Activated CD4-positive, alpha-beta T cell treated with anti-CD3 and anti-CD28 coated beads for 36 hours (primary cell): ENCODE data around the gene GSG1. TPM values are rescaled to one million over a fixed set of nuclear protein-coding genes. Genes with fewer than 3 reads are reported as not detected.

ENCODE experiments used
- ATAC-seq: fragments of 200-7000 bp; cut with Tn5 transposase; one replicate; pipeline ENCODE4 v1.10.0; 2021; ENCODE audit warnings: mild to moderate bottlenecking, moderate library complexity
- CTCF ChIA-PET: fragments of 350-600 bp; sonication (Branson Sonifier 250); formaldehyde crosslinking; loops from one replicate; lab custom pipeline; 2021; ENCODE audit warnings: antibody characterized with exemption; lab: Charles Lee
- POLR2A ChIA-PET: fragments of 350-600 bp; sonication (Branson Sonifier 250); formaldehyde crosslinking; loops from one replicate; lab custom pipeline; 2021; ENCODE audit warnings: antibody characterized with exemption, inconsistent platforms; lab: Charles Lee
- DNase-seq: peaks from one replicate; pipeline ENCODE4 v3.0.0-alpha.2; 2020
- H3K27ac Mint-ChIP-seq: one replicate; pipeline ENCODE4 v1.8.0; 2021; ENCODE audit warnings: mixed read lengths
- H3K27me3 Mint-ChIP-seq: one replicate; pipeline ENCODE4 v1.8.0; 2021; ENCODE audit warnings: mixed read lengths
- H3K36me3 Mint-ChIP-seq: one replicate; pipeline ENCODE4 v1.8.0; 2021; ENCODE audit warnings: low read depth, mixed read lengths
- H3K4me1 Mint-ChIP-seq: one replicate; pipeline ENCODE4 v1.8.0; 2021; ENCODE audit warnings: mixed read lengths
- H3K4me3 Mint-ChIP-seq: one replicate; pipeline ENCODE4 v1.8.0; 2021; ENCODE audit warnings: mild to moderate bottlenecking, moderate library complexity, mixed read lengths
- H3K9me3 Mint-ChIP-seq: one replicate; pipeline ENCODE4 v1.8.0; 2021; ENCODE audit warnings: low read depth, mixed read lengths
- intact Hi-C, 2 experiments: fragments of 100-400 bp; cut with DNase I in 1 of 2; cut with micrococcal nuclease in 1 of 2; formaldehyde crosslinking; loops; one replicate each; pipeline versions ENCODE4 v1.14.2 to v1.15.1; 2022 to 2024; cut with DNase I, micrococcal nuclease
- total RNA-seq, 2 experiments: library from RNA; stranded (reverse); gene quantifications; one replicate each; pipeline ENCODE4 v1.2.3, GENCODE V29; 2021

Gene GSG1
- not detected for total RNA-seq

GRCh38 chr12:13103391-13104033, at the start of gene GSG1:
GSG1 (minus strand) TSS chr12:13103667; CDS start chr12:13103512, 155 bp downstream.
- intact Hi-C loops, result loop anchor here (1.0 to 5.0 kb wide), 9 partner anchors 57 to 406 kb away; partner anchors contain the start of genes APOLD1 (in 1 of the 2), EMP1 (in 1 of the 2) and GPR19 (in 1 of the 2)
- CTCF ChIA-PET, result interaction anchor here (1.4 to 6.0 kb wide), 4 partner anchors 64 to 109 kb away, joined by 4 to 145 read pairs (median 9); no protein-coding TSS in a partner anchor
- no peaks in the 10 kb centered on the region for H3K27me3 Mint-ChIP-seq
- no peaks in the 10 kb centered on the region for H3K36me3 Mint-ChIP-seq
- no peak within 1 kb of the TSS for H3K4me3 Mint-ChIP-seq
- H3K9me3 Mint-ChIP-seq, result peaks cover 4% of the 10 kb centered on the region
- POLR2A ChIA-PET, result interaction anchor here (1.2 kb wide), 1 partner anchor 10 kb away, joined by 3 read pairs; no protein-coding TSS in a partner anchor
- H3K4me1 Mint-ChIP-seq, result peaks cover 46% of the 10 kb centered on the region
- peak; percentile 79 for ATAC-seq
- DNase-seq, result peak; percentile 67
- peak within 1 kb of the TSS; percentile 47 for H3K27ac Mint-ChIP-seq

DNA sequence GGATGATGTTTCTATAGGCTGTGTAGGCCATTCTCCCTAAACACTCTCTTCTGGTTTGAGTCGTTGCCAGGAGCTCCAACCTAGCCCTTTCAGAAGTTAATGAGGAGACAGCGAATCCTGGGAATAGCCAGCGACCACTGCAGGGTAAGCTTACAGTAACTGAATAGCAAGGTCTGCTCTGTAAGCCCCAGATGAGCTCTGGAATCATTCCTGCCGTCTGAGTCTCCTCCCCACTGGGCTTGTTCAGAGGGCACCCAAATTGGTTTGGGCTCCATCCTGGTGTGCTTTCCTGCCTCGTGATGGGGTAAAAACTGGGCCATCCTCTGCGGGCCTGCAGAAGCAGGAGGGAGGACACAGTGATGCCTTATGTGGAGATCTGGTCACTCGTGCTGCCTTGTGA, 49.7 kb upstream of the GSG1 start:
- no peak for DNase-seq
- CTCF ChIA-PET, result interaction anchor here (0.7 to 1.1 kb wide), 2 partner anchors 9 to 16 kb away, joined by 3 to 4 read pairs; no protein-coding TSS in a partner anchor
- Mint-ChIP-seq H3K4me3 (no peak overlapping the region), H3K36me3 (no peaks in the 10 kb centered on the region), H3K4me1 (peaks cover 14% of the 10 kb centered on the region), H3K27ac (no peak overlapping the region), H3K9me3 (no peaks in the 10 kb centered on the region), H3K27me3 (peaks cover 4% of the 10 kb centered on the region)
- no peak for ATAC-seq
- intact Hi-C loops, result no loop called here
- POLR2A ChIA-PET, result no interaction called here

- CTCF ChIA-PET, result interaction anchor here (0.8 kb wide), 1 partner anchor 236 kb away, joined by 3 read pairs; no protein-coding TSS in a partner anchor
- intact Hi-C loops, result no loop called here
- Mint-ChIP-seq H3K27ac (no peak overlapping the region), H3K9me3 (no peaks in the 10 kb centered on the region), H3K36me3 (no peaks in the 10 kb centered on the region), H3K4me1 (peaks cover 14% of the 10 kb centered on the region), H3K27me3 (peaks cover 3% of the 10 kb centered on the region), H3K4me3 (no peak overlapping the region)
- POLR2A ChIA-PET, result no interaction called here
- DNase-seq (no peak), ATAC-seq (no peak)
These were observed 49.3 kb upstream of the GSG1 start for GRCh38 chr12:13152756-13153155.

DNA sequence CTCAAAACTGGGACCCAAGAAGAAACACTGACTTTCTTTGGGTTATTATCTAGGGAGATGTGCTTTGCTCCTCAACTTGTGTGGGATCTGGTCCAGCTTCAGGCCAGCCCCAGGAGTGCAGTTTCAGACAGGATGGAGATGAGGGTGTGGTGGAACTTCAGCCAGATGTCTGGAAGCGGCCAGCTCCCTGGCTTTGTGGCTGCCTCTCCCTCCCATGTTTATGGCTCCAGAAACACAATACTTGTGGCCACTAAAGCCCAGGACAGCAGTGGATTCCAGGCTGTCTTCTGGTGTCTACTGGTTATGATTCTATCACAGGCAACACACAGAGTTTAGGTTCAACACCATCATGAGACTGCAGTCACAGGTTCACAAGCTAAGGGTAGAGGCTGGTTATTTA, 48.8 kb upstream of the GSG1 start:
- no peak overlapping the region for H3K27ac Mint-ChIP-seq
- ATAC-seq, result no peak
- H3K4me1 Mint-ChIP-seq, result peaks cover 14% of the 10 kb centered on the region
- peaks cover 2% of the 10 kb centered on the region for H3K27me3 Mint-ChIP-seq
- ChIA-PET POLR2A (no interaction called here), CTCF (interaction anchor here (0.6 to 0.8 kb wide), 2 partner anchors 46 to 235 kb away, joined by 3 read pairs; no protein-coding TSS in a partner anchor)
- DNase-seq, result no peak
- no peak overlapping the region for H3K4me3 Mint-ChIP-seq
- no peaks in the 10 kb centered on the region for H3K36me3 Mint-ChIP-seq
- intact Hi-C loops, result no loop called here
- H3K9me3 Mint-ChIP-seq, result no peaks in the 10 kb centered on the region

- Mint-ChIP-seq H3K4me1 (peaks cover 19% of the 10 kb centered on the region), H3K27ac (no peak overlapping the region), H3K9me3 (no peaks in the 10 kb centered on the region), H3K36me3 (no peaks in the 10 kb centered on the region), H3K4me3 (no peak overlapping the region), H3K27me3 (peaks cover 2% of the 10 kb centered on the region)
- intact Hi-C loops, result no loop called here
- CTCF ChIA-PET, result interaction anchor here (0.7 kb wide), 1 partner anchor 235 kb away, joined by 3 read pairs; no protein-coding TSS in a partner anchor
- ATAC-seq, result no peak
- POLR2A ChIA-PET, result no interaction called here
- DNase-seq, result no peak
These were observed 45.9 kb upstream of the GSG1 start for GRCh38 chr12:13149411-13149810.

DNA sequence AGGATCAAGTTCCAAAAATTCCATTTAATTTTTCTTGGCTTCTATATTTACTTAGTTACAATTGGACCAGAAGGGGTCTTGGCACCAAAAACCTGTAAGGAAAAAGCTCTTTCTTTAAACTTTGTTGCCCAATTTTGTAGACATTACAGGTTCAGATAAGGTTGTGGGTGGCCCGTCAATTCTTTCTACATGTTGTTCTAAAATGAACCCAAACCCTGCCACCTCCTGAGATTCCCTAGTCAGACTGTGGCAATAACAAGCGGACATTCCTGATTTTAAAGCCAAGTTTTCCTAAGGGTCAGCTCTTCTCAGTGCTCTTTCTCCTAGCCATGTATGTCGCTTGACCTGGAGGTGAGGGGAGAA, 45.0 kb upstream of the GSG1 start:
- CTCF ChIA-PET, result interaction anchor here (1.1 kb wide), 1 partner anchor 64 kb away, joined by 4 read pairs; no protein-coding TSS in a partner anchor
- ATAC-seq, result no peak

GRCh38 chr12:13147688-13148484, 44.4 kb upstream of the GSG1 start:
- H3K4me1 Mint-ChIP-seq, result peaks cover 19% of the 10 kb centered on the region
- CTCF ChIA-PET, result interaction anchor here (1.1 kb wide), 1 partner anchor 65 kb away, joined by 4 read pairs; no protein-coding TSS in a partner anchor
- intact Hi-C loops, result no loop called here
- DNase-seq (no peak), ATAC-seq (no peak)
- H3K4me3 Mint-ChIP-seq, result no peak overlapping the region
- POLR2A ChIA-PET, result interaction anchor here (0.7 kb wide), 1 partner anchor 53 kb away, joined by 3 read pairs; no protein-coding TSS in a partner anchor
- peaks cover 2% of the 10 kb centered on the region for H3K27me3 Mint-ChIP-seq
- no peaks in the 10 kb centered on the region for H3K36me3 Mint-ChIP-seq
- H3K9me3 Mint-ChIP-seq, result no peaks in the 10 kb centered on the region
- H3K27ac Mint-ChIP-seq, result no peak overlapping the region

More for the DNA sequence above, 45.0 kb upstream of the GSG1 start:
- Mint-ChIP-seq H3K4me3 (no peak overlapping the region), H3K9me3 (no peaks in the 10 kb centered on the region), H3K27me3 (peaks cover 2% of the 10 kb centered on the region), H3K36me3 (no peaks in the 10 kb centered on the region), H3K4me1 (peaks cover 19% of the 10 kb centered on the region), H3K27ac (no peak overlapping the region)
- intact Hi-C loops, result no loop called here
- no peak for DNase-seq
- POLR2A ChIA-PET, result interaction anchor here (0.7 kb wide), 1 partner anchor 53 kb away, joined by 3 read pairs; no protein-coding TSS in a partner anchor

- intact Hi-C loops, result no loop called here
- Mint-ChIP-seq H3K36me3 (no peaks in the 10 kb centered on the region), H3K4me3 (no peak overlapping the region), H3K4me1 (peaks cover 19% of the 10 kb centered on the region), H3K27me3 (peaks cover 2% of the 10 kb centered on the region), H3K27ac (no peak overlapping the region), H3K9me3 (no peaks in the 10 kb centered on the region)
- POLR2A ChIA-PET, result no interaction called here
- CTCF ChIA-PET, result no interaction called here
- ATAC-seq, result no peak
- no peak for DNase-seq
These were observed 43.0 kb upstream of the GSG1 start for GRCh38 chr12:13146336-13146938.

GRCh38 chr12:13144266-13144828, 40.9 kb upstream of the GSG1 start:
- no peaks in the 10 kb centered on the region for H3K9me3 Mint-ChIP-seq
- peaks cover 19% of the 10 kb centered on the region for H3K4me1 Mint-ChIP-seq
- no peak overlapping the region for H3K27ac Mint-ChIP-seq
- POLR2A ChIA-PET, result no interaction called here
- intact Hi-C loops, result no loop called here
- CTCF ChIA-PET, result interaction anchor here (0.6 kb wide), 1 partner anchor 1402 kb away, joined by 3 read pairs; no protein-coding TSS in a partner anchor
- H3K36me3 Mint-ChIP-seq, result no peaks in the 10 kb centered on the region
- no peak overlapping the region for H3K4me3 Mint-ChIP-seq
- no peaks in the 10 kb centered on the region for H3K27me3 Mint-ChIP-seq
- ATAC-seq, result peak; percentile 39
- peak; percentile 14 for DNase-seq

DNA sequence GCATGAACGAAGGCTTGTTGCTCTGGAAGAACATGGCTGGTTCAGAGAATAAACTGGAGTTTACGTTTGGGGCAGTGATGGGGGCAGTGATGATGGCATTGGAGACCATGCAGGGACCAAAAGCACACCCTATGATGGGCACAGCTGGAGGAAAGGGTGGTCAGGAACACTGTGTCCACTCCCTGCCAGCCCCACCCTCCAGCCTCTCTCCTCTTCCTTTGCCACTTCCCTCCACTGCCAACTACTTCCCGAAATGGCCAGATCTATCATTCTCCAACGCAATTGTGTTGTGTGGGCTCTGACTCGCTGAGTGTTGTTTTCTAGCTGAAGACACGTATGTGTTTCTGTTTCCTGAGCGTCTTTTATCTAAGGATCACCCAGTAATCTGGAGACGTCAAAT, 39.3 kb upstream of the GSG1 start:
- POLR2A ChIA-PET, result no interaction called here
- ATAC-seq (no peak), DNase-seq (no peak)
- H3K27me3 Mint-ChIP-seq, result no peaks in the 10 kb centered on the region
- no peaks in the 10 kb centered on the region for H3K36me3 Mint-ChIP-seq
- CTCF ChIA-PET, result interaction anchor here (0.5 to 1.5 kb wide), 4 partner anchors 10 to 69 kb away, joined by 3 to 5 read pairs (median 4); no protein-coding TSS in a partner anchor
- H3K4me3 Mint-ChIP-seq, result no peak overlapping the region
- intact Hi-C loops, result no loop called here
- H3K9me3 Mint-ChIP-seq, result no peaks in the 10 kb centered on the region
- peaks cover 19% of the 10 kb centered on the region for H3K4me1 Mint-ChIP-seq
- no peak overlapping the region for H3K27ac Mint-ChIP-seq

GRCh38 chr12:13141686-13142085, 38.2 kb upstream of the GSG1 start:
- DNase-seq, result no peak
- intact Hi-C loops, result no loop called here
- H3K27ac Mint-ChIP-seq, result no peak overlapping the region
- peaks cover 19% of the 10 kb centered on the region for H3K4me1 Mint-ChIP-seq
- ChIA-PET CTCF (interaction anchor here (1.5 kb wide), 2 partner anchors 9 to 70 kb away, joined by 3 to 5 read pairs; no protein-coding TSS in a partner anchor), POLR2A (no interaction called here)
- no peaks in the 10 kb centered on the region for H3K36me3 Mint-ChIP-seq
- H3K9me3 Mint-ChIP-seq, result no peaks in the 10 kb centered on the region
- no peak overlapping the region for H3K4me3 Mint-ChIP-seq
- ATAC-seq, result no peak
- no peaks in the 10 kb centered on the region for H3K27me3 Mint-ChIP-seq
